Spleen (tissue), 11 donors: ENCODE measurements around the gene SERAC1. TPM values are rescaled to one million over a fixed set of nuclear protein-coding genes. Genes with fewer than 3 reads are reported as not detected.

Experiments used
- DNase-seq: peaks from one replicate; pipeline ENCODE4 v3.0.0-alpha.2; 2020
- H3K27ac ChIP-seq, 8 donors: fragments of 200-600 bp; sonication (generic) in 7 of 8; 1 replicate in 4 of 8; 2 replicates in 4 of 8; pipeline versions ENCODE4 v1.5.0 to v1.8.0; 2016 to 2021; ENCODE audit warnings: inconsistent platforms in 4 of 8, mild to moderate bottlenecking in 4 of 8, moderate library complexity in 1 of 8
- H3K27me3 ChIP-seq, 7 donors: fragments of 200-600 bp; sonication (generic) in 6 of 7; replicated peaks in 1 of 7; 1 replicate in 4 of 7; 2 replicates in 3 of 7; pipeline versions ENCODE4 v1.5.0 to v1.8.0; 2016 to 2021; ENCODE audit warnings: inconsistent platforms in 3 of 7, mild to moderate bottlenecking in 1 of 7
- H3K36me3 ChIP-seq, 6 donors: fragments of 200-600 bp; sonication (generic) in 5 of 6; 1 replicate in 4 of 6; 2 replicates in 2 of 6; pipeline versions ENCODE4 v1.5.0 to v1.8.0; 2016 to 2021; ENCODE audit warnings: inconsistent platforms in 2 of 6
- H3K4me1 ChIP-seq, 6 donors: fragments of 200-600 bp; sonication (generic) in 5 of 6; 1 replicate in 3 of 6; 2 replicates in 3 of 6; pipeline versions ENCODE4 v1.5.0 to v1.8.0; 2016 to 2021; ENCODE audit warnings: inconsistent platforms in 3 of 6
- H3K4me3 ChIP-seq, 8 donors: fragments of 200-600 bp; sonication (generic) in 7 of 8; 1 replicate in 4 of 8; 2 replicates in 4 of 8; pipeline versions ENCODE4 v1.5.0 to v1.8.0; 2016 to 2021; ENCODE audit warnings: inconsistent platforms in 4 of 8, mild to moderate bottlenecking in 4 of 8, moderate library complexity in 2 of 8
- H3K9me3 ChIP-seq, 8 donors: fragments of 200-600 bp; sonication (generic) in 7 of 8; 1 replicate in 4 of 8; 2 replicates in 4 of 8; pipeline versions ENCODE4 v1.5.0 to v1.8.0; 2016 to 2021; ENCODE audit warnings: inconsistent platforms in 4 of 8
- POLR2A ChIP-seq, 3 donors: fragments of 450-650 bp; IDR thresholded peaks; one replicate each; pipeline ENCODE4 v1.5.1; 2017; ENCODE audit warnings: antibody characterized with exemption in 3 of 3, mild to moderate bottlenecking in 1 of 3
- POLR2AphosphoS5 ChIP-seq, 3 donors: sonication (generic); formaldehyde crosslinking; IDR thresholded peaks; one replicate each; pipeline ENCODE4 v1.5.1; 2017; ENCODE audit warnings: antibody characterized with exemption in 3 of 3
- WGBS, 5 donors: extraction: QIAGEN DNeasy Blood & Tissue Kit in 3 of 5; methylation state at CpG; one replicate each; pipeline versions ENCODE4 v1.1.5 to v1.1.7; 2013 to 2018; 5-methylcytosine and 5-hydroxymethylcytosine counted together
- intact Hi-C: fragments of 100-400 bp; cut with DNase I; formaldehyde crosslinking; loops from one replicate; pipeline ENCODE4 v1.15.0; 2023; ENCODE audit warnings: low total_unique reads
- polyA plus RNA-seq, 3 donors: library from polyadenylated mRNA; stranded (reverse); fragments of 200-250 nt; gene quantifications; one replicate each; pipeline ENCODE4 v1.2.1, GENCODE V29; 2013
- total RNA-seq, 7 donors: library from RNA; depleted of rRNA in 3 of 7; stranded (reverse); fragments of >200 nt in 3 of 7; fragmentation: NEBNext Ultra II Directional in 4 of 7; extraction: Animal tissue kit (Norgen Biotek cat#: 25700) in 4 of 7; gene quantifications; one replicate each; pipeline versions ENCODE4 v1.1.0 to v1.2.1, GENCODE V29; 2016 to 2021
- TF ChIP-seq, protein P1 (sequence below), 11 experiments: fragments of 200-600 bp in 7 of 11; fragments of 450-650 bp in 4 of 11; sonication (generic) in 4 of 11; IDR thresholded peaks in 8 of 11; conservative IDR thresholded peaks in 3 of 11; 1 replicate in 7 of 11; 2 replicates in 4 of 11; pipeline versions ENCODE4 v1.4.0 to v1.8.0; 2016 to 2021; ENCODE audit warnings: antibody characterized with exemption in 11 of 11, inconsistent platforms in 4 of 11, mild to moderate bottlenecking in 1 of 11
- donor health status: healthy with polysubstance abuse.
- donor health status: DM: no; HTN: no; CAD: no; lungs with moderate emphysema.
- donor health status: DM: no; HTN: no; CAD: no.
- donor health status: Bipolar disorder and iron deficiency.
- donor health status: healthy.
- donor health status: DM: no; HTN: no; CAD: no.
- donor health status: DM: yes; HTN: yes; CAD: no.

Gene SERAC1
- total and polyA plus RNA-seq, 10 donors, result 1.6 to 12.3 (median 5.7) TPM

GRCh38 chr6:158165919-158166416, 2.1 kb downstream of the SERAC1 start:
- Histone ChIP-seq H3K36me3 (peaks cover 0 to 4% (median 0%) of the 10 kb centered on the region in 6 donors), H3K27me3 (no peaks in the 10 kb centered on the region), H3K4me3 (no peak overlapping the region), H3K9me3 (no peaks in the 10 kb centered on the region), H3K27ac (no peak overlapping the region), H3K4me1 (peaks cover 7 to 49% (median 18%) of the 10 kb centered on the region in 6 donors)
- no peak for DNase-seq
- intact Hi-C loops, result no loop called here
- whole genome bisulfite sequencing, 5 donors, result 96 to 98% (median 97%) methylated on average over 1 of the region's 1 CpG
- TF ChIP-seq, protein P1, sequence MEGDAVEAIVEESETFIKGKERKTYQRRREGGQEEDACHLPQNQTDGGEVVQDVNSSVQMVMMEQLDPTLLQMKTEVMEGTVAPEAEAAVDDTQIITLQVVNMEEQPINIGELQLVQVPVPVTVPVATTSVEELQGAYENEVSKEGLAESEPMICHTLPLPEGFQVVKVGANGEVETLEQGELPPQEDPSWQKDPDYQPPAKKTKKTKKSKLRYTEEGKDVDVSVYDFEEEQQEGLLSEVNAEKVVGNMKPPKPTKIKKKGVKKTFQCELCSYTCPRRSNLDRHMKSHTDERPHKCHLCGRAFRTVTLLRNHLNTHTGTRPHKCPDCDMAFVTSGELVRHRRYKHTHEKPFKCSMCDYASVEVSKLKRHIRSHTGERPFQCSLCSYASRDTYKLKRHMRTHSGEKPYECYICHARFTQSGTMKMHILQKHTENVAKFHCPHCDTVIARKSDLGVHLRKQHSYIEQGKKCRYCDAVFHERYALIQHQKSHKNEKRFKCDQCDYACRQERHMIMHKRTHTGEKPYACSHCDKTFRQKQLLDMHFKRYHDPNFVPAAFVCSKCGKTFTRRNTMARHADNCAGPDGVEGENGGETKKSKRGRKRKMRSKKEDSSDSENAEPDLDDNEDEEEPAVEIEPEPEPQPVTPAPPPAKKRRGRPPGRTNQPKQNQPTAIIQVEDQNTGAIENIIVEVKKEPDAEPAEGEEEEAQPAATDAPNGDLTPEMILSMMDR (IDR thresholded peaks at IDR 0.05 in 8 of 11, conservative IDR thresholded peaks at IDR 0.05 in 3 of 11), result no peak
- TF ChIP-seq POLR2A (IDR thresholded peaks at IDR 0.05) (no peak), POLR2AphosphoS5 (IDR thresholded peaks at IDR 0.05) (no peak)

GRCh38 chr6:158164579-158165170, 3.4 kb downstream of the SERAC1 start:
- DNase-seq, result no peak
- 73 to 88% (median 85%) methylated on average over 3 of the region's 3 CpGs for WGBS, 5 donors
- H3K4me3 ChIP-seq, result no peak overlapping the region
- no peaks in the 10 kb centered on the region for H3K9me3 ChIP-seq
- H3K27me3 ChIP-seq, result no peaks in the 10 kb centered on the region
- TF ChIP-seq POLR2AphosphoS5 (IDR thresholded peaks at IDR 0.05) (no peak), POLR2A (IDR thresholded peaks at IDR 0.05) (no peak)
- TF ChIP-seq, protein P1 (IDR thresholded peaks at IDR 0.05 in 8 of 11, conservative IDR thresholded peaks at IDR 0.05 in 3 of 11), result no peak
- H3K36me3 ChIP-seq, result no peaks in the 10 kb centered on the region
- H3K4me1 ChIP-seq, result peaks cover 7 to 41% (median 18%) of the 10 kb centered on the region in 6 donors
- intact Hi-C loops, result no loop called here
- no peak overlapping the region for H3K27ac ChIP-seq

GRCh38 chr6:158161566-158162254, 6.4 kb downstream of the SERAC1 start:
- peaks cover under 1 to 42% (median 8%) of the 10 kb centered on the region in 6 donors for H3K4me1 ChIP-seq
- peaks cover 0 to 11% (median 0%) of the 10 kb centered on the region in 6 donors for H3K36me3 ChIP-seq
- H3K9me3 ChIP-seq, result no peaks in the 10 kb centered on the region
- peak overlapping the region in 1 of 8 donors; percentile 40 for H3K27ac ChIP-seq
- 59 to 75% (median 67%) methylated on average over 5 of the region's 5 CpGs for WGBS, 5 donors
- TF ChIP-seq, protein P1 (IDR thresholded peaks at IDR 0.05 in 8 of 11, conservative IDR thresholded peaks at IDR 0.05 in 3 of 11), result no peak
- TF ChIP-seq POLR2A (IDR thresholded peaks at IDR 0.05) (no peak), POLR2AphosphoS5 (IDR thresholded peaks at IDR 0.05) (no peak)
- H3K27me3 ChIP-seq, result no peaks in the 10 kb centered on the region
- intact Hi-C loops, result no loop called here
- no peak overlapping the region for H3K4me3 ChIP-seq
- DNase-seq, result no peak

GRCh38 chr6:158160932-158161539, 7.0 kb downstream of the SERAC1 start:
- Histone ChIP-seq H3K27me3 (no peaks in the 10 kb centered on the region), H3K4me3 (no peak overlapping the region), H3K4me1 (peaks cover 0 to 37% (median 8%) of the 10 kb centered on the region in 6 donors), H3K27ac (no peak overlapping the region), H3K36me3 (peaks cover 0 to 15% (median 0%) of the 10 kb centered on the region in 6 donors), H3K9me3 (no peaks in the 10 kb centered on the region)
- TF ChIP-seq, protein P1 (IDR thresholded peaks at IDR 0.05 in 8 of 11, conservative IDR thresholded peaks at IDR 0.05 in 3 of 11), result no peak
- TF ChIP-seq POLR2A (IDR thresholded peaks at IDR 0.05) (no peak), POLR2AphosphoS5 (IDR thresholded peaks at IDR 0.05) (no peak)
- DNase-seq, result no peak
- intact Hi-C loops, result no loop called here
- 93 to 96% (median 94%) methylated on average over 3 of the region's 3 CpGs for WGBS, 5 donors
